GM12891 (cell line): ENCODE measurements around the gene AK9.
"Not testable (repeated sequence)": the region's sequence is repeated elsewhere in the genome, so short reads cannot be mapped to it uniquely, and the experiment has no call there.

Source experiments
- PAX5 ChIP-seq: IDR thresholded peaks from 2 replicates; pipeline ENCODE4 v1.6.1; 2011; ENCODE audit warnings: low read length, moderate library complexity, mild to moderate bottlenecking; ENCODE audit not compliant: insufficient read depth, severe bottlenecking
- POLR2A ChIP-seq: IDR thresholded peaks from 2 replicates; pipeline ENCODE4 v1.6.1; 2011; ENCODE audit warnings: low read depth, low read length, control low read depth
- POLR2AphosphoS5 ChIP-seq: IDR thresholded peaks from 2 replicates; pipeline ENCODE4 v1.6.1; 2011; ENCODE audit warnings: low read depth, low read length, control low read depth
- POU2F2 ChIP-seq: IDR thresholded peaks from 2 replicates; pipeline ENCODE4 v1.6.1; 2011; ENCODE audit warnings: low read depth, mild to moderate bottlenecking, control low read depth, low read length, moderate library complexity
- SPI1 ChIP-seq: IDR thresholded peaks from 2 replicates; pipeline ENCODE4 v1.6.1; 2011; ENCODE audit warnings: low read depth, low read length, control low read depth
- TAF1 ChIP-seq: IDR thresholded peaks from 2 replicates; pipeline ENCODE4 v1.6.1; 2011; ENCODE audit warnings: low read depth, low read length, control low read depth

GRCh38 chr6:109708099-109708498 lies 17.1 kb upstream of the AK9 start:
- TF ChIP-seq POLR2A, POLR2AphosphoS5, SPI1, TAF1, POU2F2, PAX5: not testable (repeated sequence)
